Mesenteric fat pad (tissue), 1 donor: Measurements from ENCODE around the gene PID1. TPM values are rescaled to one million over a fixed set of nuclear protein-coding genes. Genes with fewer than 3 reads are reported as not detected.

Source experiments
- DNase-seq: peaks from one replicate; pipeline ENCODE4 v3.0.0-alpha.2; 2020; ENCODE audit warnings: low spot score
- total RNA-seq: library from RNA; stranded (reverse); fragmentation: NEBNext Ultra II Directional; extraction: Animal tissue kit (Norgen Biotek cat#: 25700); gene quantifications from one replicate; pipeline ENCODE4 v1.2.1, GENCODE V29; 2021
- donor health status: DM: yes; HTN: yes; CAD: no.

Gene PID1
- total RNA-seq, 1 donor from 2014 or later: 56.5 TPM

DNA sequence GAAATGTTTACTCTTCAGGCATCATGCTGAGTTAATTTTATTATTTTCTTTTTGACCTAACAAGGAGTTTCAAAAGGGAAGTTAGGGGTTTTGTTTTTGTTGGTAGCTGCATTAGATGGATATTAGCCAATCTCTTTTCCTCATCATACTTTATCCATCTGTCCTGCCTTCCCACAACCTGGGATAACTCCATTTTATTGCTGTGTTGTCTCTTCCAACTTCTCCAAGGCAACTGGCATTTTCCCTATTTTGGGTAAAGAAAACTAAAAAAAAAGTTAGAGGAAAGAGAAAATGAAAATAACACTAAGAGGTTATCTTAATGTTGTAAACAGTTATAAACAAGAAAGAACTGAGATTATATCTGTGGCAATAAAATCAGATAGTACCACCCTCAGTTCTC is 147.0 kb downstream of the PID1 start:
- no peak for DNase-seq

- no peak for DNase-seq
Measured at GRCh38 chr2:229118927-229119326, 152.2 kb downstream of the PID1 start.

- no peak for DNase-seq
Measured at GRCh38 chr2:229118336-229118735, 152.8 kb downstream of the PID1 start.

DNA sequence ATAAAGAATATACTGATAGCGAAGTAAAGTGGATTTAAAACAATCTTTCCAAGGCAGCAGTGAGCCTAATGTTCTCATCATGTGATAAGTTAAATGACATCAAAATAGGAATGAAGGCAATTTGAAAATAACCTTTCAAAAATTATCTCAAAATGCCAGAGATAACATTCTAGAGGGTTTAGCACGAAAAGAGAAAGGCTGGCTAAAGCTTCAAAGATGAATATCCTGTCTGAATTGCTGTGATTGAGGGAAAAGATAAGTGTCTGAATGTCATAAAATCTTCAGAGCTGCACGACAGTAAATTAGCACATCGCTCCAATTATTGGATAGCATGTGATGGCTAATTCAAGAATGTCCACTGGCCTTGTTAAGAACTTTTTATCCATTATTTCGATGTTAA is 159.3 kb downstream of the PID1 start:
- no peak for DNase-seq

DNA sequence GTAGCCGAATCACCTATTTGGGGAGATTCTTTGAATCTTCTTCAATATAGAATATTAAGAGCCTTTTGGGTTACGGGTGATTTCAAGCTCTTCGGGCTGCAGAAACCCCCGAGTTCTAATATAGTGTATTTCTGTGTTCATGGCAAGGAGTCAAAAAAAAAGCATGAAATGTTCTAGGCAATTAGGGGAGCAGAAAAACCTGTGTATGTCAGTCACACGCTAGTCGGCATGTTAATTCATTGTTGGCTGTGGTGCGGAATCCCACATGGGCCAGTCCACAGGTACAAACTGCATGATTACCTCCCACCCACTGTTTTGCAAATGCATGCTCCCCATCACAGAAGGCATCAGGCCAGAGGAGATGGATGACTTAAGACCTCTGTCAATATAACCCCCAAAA is 161.9 kb downstream of the PID1 start:
- no peak for DNase-seq

DNA sequence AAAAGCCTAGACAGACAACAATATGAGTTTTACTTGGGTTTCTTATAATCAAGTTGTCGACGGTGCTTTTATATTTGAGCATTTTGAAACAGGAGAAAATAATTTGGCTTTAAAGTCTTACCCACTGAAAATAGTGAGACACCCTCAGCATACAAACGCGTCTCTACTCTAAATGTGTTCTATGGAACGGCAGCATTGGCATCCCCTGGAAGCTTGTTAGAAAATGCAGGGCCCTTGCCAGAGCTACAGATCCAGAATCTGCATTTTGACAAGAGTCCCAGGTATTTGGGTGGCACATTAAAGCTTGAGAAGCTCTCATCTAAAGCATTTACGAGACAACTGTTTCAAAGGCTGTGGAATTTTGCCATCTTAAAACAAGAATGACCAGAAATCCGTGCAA is 163.5 kb downstream of the PID1 start:
- no peak for DNase-seq

GRCh38 chr2:229104974-229105387 is 166.1 kb downstream of the PID1 start:
- no peak for DNase-seq

DNA sequence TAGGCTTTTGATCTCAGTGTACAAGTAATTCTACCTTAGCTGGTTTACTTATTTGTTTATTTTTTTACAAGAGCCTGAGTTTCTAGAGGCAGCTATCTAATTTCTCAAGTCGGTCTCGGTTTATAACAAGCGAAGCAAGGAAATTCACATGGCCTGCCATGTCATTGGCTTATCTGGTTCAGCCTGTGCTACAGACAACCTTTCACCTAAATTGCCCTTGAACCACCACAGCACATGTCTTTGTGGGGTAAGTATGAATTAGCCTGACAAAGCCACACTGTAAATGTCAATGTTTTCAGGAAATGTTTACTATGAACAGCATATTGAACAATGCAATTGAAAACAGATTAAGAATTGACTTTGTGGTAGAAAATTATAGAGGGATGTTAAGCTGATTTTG is 167.1 kb downstream of the PID1 start:
- DNase-seq: no peak

DNA sequence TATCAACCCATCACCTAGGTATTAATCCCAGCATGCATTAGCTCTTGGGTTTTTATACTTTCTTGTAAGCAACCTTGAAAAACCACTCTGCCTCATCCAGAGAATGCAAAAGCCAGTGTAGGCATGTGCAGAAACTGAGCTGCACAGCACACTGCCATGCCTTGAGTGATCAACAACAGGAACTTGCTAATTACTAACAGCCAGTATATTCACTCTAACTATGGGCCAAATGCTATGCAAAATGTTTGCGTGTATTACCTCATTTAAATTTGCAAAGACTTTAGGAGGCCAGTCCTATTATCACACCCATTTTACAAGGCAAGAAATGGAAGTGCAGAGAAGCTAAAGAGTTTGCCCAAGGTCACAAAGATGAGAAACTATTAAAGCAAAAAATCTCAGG is 169.8 kb downstream of the PID1 start:
- no peak for DNase-seq

- no peak for DNase-seq
Measured at GRCh38 chr2:229099231-229099630, 171.9 kb downstream of the PID1 start.

- no peak for DNase-seq
Measured at GRCh38 chr2:229098801-229099200, 172.3 kb downstream of the PID1 start.

- DNase-seq: no peak
Measured at GRCh38 chr2:229096409-229097066, 174.5 kb downstream of the PID1 start.

DNA sequence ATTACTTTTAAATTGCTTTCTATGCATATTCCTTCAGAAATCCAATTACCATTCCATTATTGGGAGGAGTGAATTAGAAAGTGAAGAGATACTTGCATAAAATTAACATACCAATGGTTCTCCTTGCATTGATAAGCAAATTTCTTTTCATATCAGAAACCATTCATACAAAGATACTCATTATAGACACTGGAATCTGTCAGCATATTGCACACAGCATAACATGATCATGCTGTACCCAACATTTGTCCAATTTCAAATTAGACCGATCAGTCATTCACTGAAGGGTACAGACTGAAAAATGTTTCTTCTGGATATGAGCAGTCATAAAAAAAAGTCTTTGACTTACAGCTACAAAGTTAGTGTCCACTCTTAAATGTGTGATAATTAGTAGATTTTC is 175.6 kb downstream of the PID1 start:
- DNase-seq: no peak

- DNase-seq: no peak
Measured at GRCh38 chr2:229090225-229090624, 180.9 kb downstream of the PID1 start.

GRCh38 chr2:229089776-229090175 is 181.3 kb downstream of the PID1 start:
- DNase-seq: no peak

GRCh38 chr2:229088966-229089700 is 182.0 kb downstream of the PID1 start:
- DNase-seq: no peak

- no peak for DNase-seq
Measured at GRCh38 chr2:229088517-229088913, 182.6 kb downstream of the PID1 start.

DNA sequence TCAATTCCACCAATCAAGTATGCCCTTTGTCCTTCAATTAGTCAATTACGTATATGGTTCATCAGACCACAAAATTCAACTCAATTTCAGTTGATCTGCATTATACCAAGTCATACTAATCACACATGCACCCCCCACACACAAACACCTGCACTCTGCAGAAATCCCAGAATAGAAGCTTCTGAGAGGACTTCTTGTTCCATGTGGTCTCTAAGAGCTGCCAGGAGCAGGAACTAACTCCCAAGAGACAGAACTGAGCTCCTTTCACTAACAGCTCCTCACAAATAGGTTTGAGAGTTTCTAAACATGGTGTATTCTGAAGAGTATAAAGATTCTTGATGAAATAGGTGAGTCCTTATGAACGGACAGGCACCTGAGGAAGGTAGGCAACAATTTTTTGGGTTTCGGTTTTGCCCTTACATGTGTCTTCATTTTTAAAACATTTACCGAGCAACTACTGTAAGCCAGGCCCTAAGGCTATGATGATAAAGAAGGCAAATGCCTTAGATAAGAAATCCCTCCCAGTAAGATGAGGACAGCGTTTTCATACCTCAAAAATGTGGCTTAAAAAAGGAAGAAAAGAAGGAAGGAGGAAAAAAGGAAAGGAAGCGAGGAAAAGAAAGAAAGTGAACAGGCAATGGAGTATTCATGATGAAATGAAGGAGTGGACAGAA is 183.1 kb downstream of the PID1 start:
- no peak for DNase-seq

- DNase-seq: no peak
Measured at GRCh38 chr2:229087267-229087666, 183.8 kb downstream of the PID1 start.

- no peak for DNase-seq
Measured at GRCh38 chr2:229085439-229085838, 185.6 kb downstream of the PID1 start.

DNA sequence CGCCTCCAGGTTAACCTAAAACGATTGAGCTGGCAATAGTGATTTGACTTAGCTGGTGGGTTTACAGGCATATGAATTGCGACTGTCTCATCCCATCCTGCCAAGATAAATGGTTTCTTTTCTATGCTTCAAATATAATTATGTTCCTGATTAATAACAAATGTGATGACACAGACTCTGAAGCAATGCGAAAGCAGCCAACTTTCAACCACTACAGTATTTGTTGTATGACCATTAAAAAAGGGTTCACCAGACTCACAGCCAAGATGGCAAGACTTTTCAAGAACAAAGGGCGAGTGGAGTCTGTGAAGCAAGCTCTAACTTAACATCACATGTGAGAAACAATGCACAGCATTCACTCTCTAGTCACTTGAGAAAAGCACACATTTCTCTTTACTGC is 186.6 kb downstream of the PID1 start:
- no peak for DNase-seq

DNA sequence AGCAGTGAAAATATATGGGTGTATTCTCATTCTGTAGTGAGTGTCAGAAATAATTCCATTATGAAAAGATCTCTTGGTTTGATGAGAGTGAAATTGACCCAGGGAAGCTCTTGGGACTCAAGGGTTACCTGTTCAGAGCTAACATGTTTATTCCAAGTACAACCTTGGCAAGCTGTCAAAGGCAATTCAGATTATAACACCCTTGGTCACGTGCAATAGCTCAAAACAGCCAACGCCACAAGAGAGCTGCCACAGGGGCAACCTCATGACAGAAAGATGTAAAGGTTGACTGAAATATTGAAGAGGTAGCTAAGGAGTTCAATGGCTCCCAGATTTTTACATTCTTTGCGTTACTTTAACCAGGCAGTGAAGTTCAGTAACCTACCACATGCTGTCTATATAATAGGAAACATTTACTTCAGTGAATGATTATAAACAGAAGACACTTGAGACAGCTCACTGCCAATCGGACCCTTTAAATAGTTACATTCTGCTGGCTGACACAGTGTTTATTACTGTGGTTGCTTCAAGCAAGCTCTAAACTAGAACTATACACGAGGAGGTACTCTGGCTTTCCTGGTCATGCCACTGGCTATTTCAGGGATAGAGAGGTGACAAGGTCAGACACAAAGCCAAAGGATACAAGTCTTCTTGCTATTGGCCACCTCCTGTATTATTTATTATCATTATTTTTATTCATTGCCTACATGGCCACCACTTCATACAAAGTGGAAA is 187.3 kb downstream of the PID1 start:
- DNase-seq: no peak
